HepG2 (cell line): ENCODE data around the gene A1CF. TPM values are rescaled to one million over a fixed set of nuclear protein-coding genes. Genes with fewer than 3 reads are reported as not detected.

ENCODE experiments used
- AHDC1 ChIP-seq: sonication (generic); formaldehyde crosslinking; IDR thresholded peaks from 2 replicates; pipeline ENCODE4 v1.5.1; 2020; ENCODE audit warnings: mild to moderate bottlenecking, missing genetic modification reagents, borderline replicate concordance
- AHR ChIP-seq: IDR thresholded peaks from 2 replicates; pipeline ENCODE4 v1.6.1; 2018; ENCODE audit warnings: missing genetic modification reagents, missing compliant biosample characterization
- BCL6 ChIP-seq: IDR thresholded peaks from 2 replicates; pipeline ENCODE4 v1.6.1; 2016; ENCODE audit warnings: missing genetic modification reagents, missing compliant biosample characterization
- CCDC6 ChIP-seq: sonication (generic); formaldehyde crosslinking; IDR thresholded peaks from 2 replicates; pipeline ENCODE4 v1.8.1; 2022; ENCODE audit warnings: mild to moderate bottlenecking, missing genetic modification reagents, moderate library complexity
- CENPX ChIP-seq: sonication (generic); formaldehyde crosslinking; IDR thresholded peaks from 2 replicates; pipeline ENCODE4 v1.9.0; 2021; ENCODE audit warnings: mild to moderate bottlenecking, missing genetic modification reagents, moderate library complexity
- GMEB2 ChIP-seq: IDR thresholded peaks from 2 replicates; pipeline ENCODE4 v1.6.1; 2016; ENCODE audit warnings: missing biosample characterization, missing genetic modification reagents, low read depth
- HNRNPK ChIP-seq: fragments of 200-400 bp; formaldehyde crosslinking; IDR thresholded peaks from 2 replicates; pipeline ENCODE4 v1.6.1; 2018; ENCODE audit warnings: low read length, low read depth, moderate library complexity, mild to moderate bottlenecking; ENCODE audit not compliant: poor library complexity, severe bottlenecking
- HOXA3 ChIP-seq: sonication (generic); formaldehyde crosslinking; IDR thresholded peaks from 2 replicates; pipeline ENCODE4 v1.5.0; 2020; ENCODE audit warnings: missing genetic modification reagents
- KDM5A ChIP-seq: fragments of 200-600 bp; sonication (generic); IDR thresholded peaks from 2 replicates; pipeline ENCODE4 v1.7.0; 2018; ENCODE audit warnings: antibody characterized with exemption, mild to moderate bottlenecking, low read length, borderline replicate concordance
- MEIS2 ChIP-seq: sonication (generic); formaldehyde crosslinking; IDR thresholded peaks from 2 replicates; pipeline ENCODE4 v1.9.0; 2021; ENCODE audit warnings: mild to moderate bottlenecking, missing genetic modification reagents
- NFIC ChIP-seq: IDR thresholded peaks from 2 replicates; pipeline ENCODE4 v1.6.1; 2012; ENCODE audit warnings: mild to moderate bottlenecking, low read length, inconsistent platforms
- POLR2G ChIP-seq: fragments of 200-400 bp; formaldehyde crosslinking; IDR thresholded peaks from 2 replicates; pipeline ENCODE4 v1.6.1; 2018; ENCODE audit warnings: mild to moderate bottlenecking, low read depth, low read length, moderate library complexity
- SIN3A ChIP-seq: IDR thresholded peaks from 2 replicates; pipeline ENCODE4 v1.6.1; 2011; ENCODE audit warnings: low read depth, mild to moderate bottlenecking, control low read depth, low read length, borderline replicate concordance
- TCF7 ChIP-seq: sonication (generic); IDR thresholded peaks from 2 replicates; pipeline ENCODE4 v1.6.1; 2016; ENCODE audit warnings: antibody characterized with exemption, low read depth
- ZBTB38 ChIP-seq: sonication (generic); formaldehyde crosslinking; IDR thresholded peaks from 2 replicates; pipeline ENCODE4 v1.5.1; 2020; ENCODE audit warnings: mild to moderate bottlenecking, missing genetic modification reagents
- ZC3H4 ChIP-seq: sonication (generic); formaldehyde crosslinking; IDR thresholded peaks from 2 replicates; pipeline ENCODE4 v1.4.0; 2020; ENCODE audit warnings: missing genetic modification reagents, borderline replicate concordance
- ZNF124 ChIP-seq: sonication (generic); formaldehyde crosslinking; IDR thresholded peaks from 2 replicates; pipeline ENCODE4 v1.4.0; 2020; ENCODE audit warnings: missing genetic modification reagents
- ZNF557 ChIP-seq: sonication (generic); formaldehyde crosslinking; IDR thresholded peaks from 2 replicates; pipeline ENCODE4 v1.4.0; 2020; ENCODE audit warnings: missing genetic modification reagents
- ZNF563 ChIP-seq: sonication (generic); formaldehyde crosslinking; IDR thresholded peaks from 2 replicates; pipeline ENCODE4 v1.8.0; 2022; ENCODE audit warnings: mild to moderate bottlenecking, moderate library complexity, missing genetic modification reagents
- ZNF724P ChIP-seq: sonication (generic); formaldehyde crosslinking; IDR thresholded peaks from 2 replicates; pipeline ENCODE4 v1.8.0; 2022; ENCODE audit warnings: missing genetic modification reagents, borderline replicate concordance
- polyA plus RNA-seq, 8 experiments: library from polyadenylated mRNA; depleted of rRNA in 3 of 8; stranded (reverse) in 7 of 8; unstranded in 1 of 8; fragments of >200 nt; fragmentation: Illumina TruSeq in 4 of 8; extraction: Trizol in 4 of 8; gene quantifications; 2 replicates each; pipeline versions ENCODE4 v1.2.1 to v1.2.3, GENCODE V29; 2011 to 2016; ENCODE audit warnings: low read depth in 4 of 8, missing spikeins in 1 of 8, mixed read lengths in 1 of 8; ENCODE audit not compliant: insufficient read depth in 1 of 8
- total RNA-seq, 5 experiments: library from RNA; depleted of rRNA; stranded (reverse); fragments of >200 nt; fragmentation: Illumina TruSeq; extraction: Trizol; gene quantifications; 2 replicates each; pipeline ENCODE4 v1.2.3, GENCODE V29; 2016; ENCODE audit warnings: low read depth in 1 of 5

The A1CF gene
- total and polyA plus RNA-seq, 2 of the 13 experiments (the other 11 are each of a cell fraction or from before 2014, with no cell fraction given) = 56.1 to 58.1 TPM

GRCh38 chr10:50885097-50885859 lies at the start of gene A1CF (continued):
- TF ChIP-seq NFIC = peak; percentile 67; the same call in 1 of the 2 replicates
- TF ChIP-seq AHDC1 = peak; percentile 32; the same call in 1 of the 2 replicates
- peak; percentile 66; the same call in 1 of the 2 replicates for TF ChIP-seq SIN3A
- TF ChIP-seq TCF7 = 0 out of 2 replicates have a peak, but pooled peaks have one; percentile 16
- TF ChIP-seq ZBTB38 (CRISPR knock-in tag) = no peak
- no peak for TF ChIP-seq CENPX (CRISPR knock-in tag)
- peak; percentile 77 for TF ChIP-seq POLR2G
- TF ChIP-seq ZNF563 (CRISPR knock-in tag) = no peak
- no peak for TF ChIP-seq ZNF124 (CRISPR knock-in tag)
- no peak for TF ChIP-seq ZNF724P
- 0 out of 2 replicates have a peak, but pooled peaks have one; percentile 28 for TF ChIP-seq HOXA3 (CRISPR knock-in tag)
- TF ChIP-seq ZNF557 (CRISPR knock-in tag) = no peak
- no peak for TF ChIP-seq MEIS2 (CRISPR knock-in tag)
- no peak for TF ChIP-seq CCDC6 (CRISPR knock-in tag)
- TF ChIP-seq GMEB2 (CRISPR knock-in tag) = no peak
- 0 out of 2 replicates have a peak, but pooled peaks have one; percentile 10 for TF ChIP-seq BCL6
- TF ChIP-seq HNRNPK = no peak
- TF ChIP-seq KDM5A = peak; percentile 73; the same call in 1 of the 2 replicates
- TF ChIP-seq AHR (CRISPR knock-in tag) = no peak
- no peak for TF ChIP-seq ZC3H4
